Measurements from ENCODE around the gene ERICH4.

The ERICH4 gene

GRCh38 chr19:41445575-41445974 is 2.6 kb downstream of the ERICH4 start:
- H3K27ac ChIP-seq (ENCODE audit: low read depth, low read length, poor library complexity, severe bottlenecking) = no peak overlapping the region
- no peak overlapping the region for H2AFZ ChIP-seq (ENCODE audit: low read length)
- no peak overlapping the region for H3K9ac ChIP-seq (ENCODE audit: low read length)
- no peaks in the 10 kb centered on the region for H3K9me3 ChIP-seq (ENCODE audit: low read length)
- H3K9me2 ChIP-seq (ENCODE audit: low read depth, low read length) = no peaks in the 10 kb centered on the region
- H3K4me1 ChIP-seq (ENCODE audit: insufficient read depth, low read length, severe bottlenecking) = peaks cover 4% of the 10 kb centered on the region
- H4K20me1 ChIP-seq (ENCODE audit: insufficient read depth, low read length) = no peaks in the 10 kb centered on the region
- H3K79me2 ChIP-seq (ENCODE audit: insufficient read depth, low read length) = no peaks in the 10 kb centered on the region
- peaks cover 3% of the 10 kb centered on the region; the same call in 1 of the 2 replicates for H3K27me3 ChIP-seq (ENCODE audit: insufficient read depth, low read length)
- no peaks in the 10 kb centered on the region for H3F3A ChIP-seq (ENCODE audit: insufficient read depth, low read length)
- no peak for TF ChIP-seq CTCF (IDR thresholded peaks at IDR 0.05; ENCODE audit: low read length)
- no peak for TF ChIP-seq EZH2 (IDR thresholded peaks at IDR 0.05; ENCODE audit: borderline replicate concordance, low read length)
- no peaks in the 10 kb centered on the region for H3K36me3 ChIP-seq (ENCODE audit: insufficient read depth, low read length)
- no peak overlapping the region for H3K4me3 ChIP-seq (ENCODE audit: low read depth, low read length, poor library complexity, severe bottlenecking)
- H3K4me2 ChIP-seq (ENCODE audit: low read length) = no peak overlapping the region

- Histone ChIP-seq H3K9me3 (ENCODE audit: low read length) (no peaks in the 10 kb centered on the region), H3F3A (ENCODE audit: insufficient read depth, low read length) (no peaks in the 10 kb centered on the region), H4K20me1 (ENCODE audit: insufficient read depth, low read length) (no peaks in the 10 kb centered on the region), H3K36me3 (ENCODE audit: insufficient read depth, low read length) (no peaks in the 10 kb centered on the region), H2AFZ (ENCODE audit: low read length) (no peak overlapping the region), H3K4me1 (ENCODE audit: insufficient read depth, low read length, severe bottlenecking) (peaks cover 4% of the 10 kb centered on the region), H3K9ac (ENCODE audit: low read length) (no peak overlapping the region), H3K27me3 (ENCODE audit: insufficient read depth, low read length) (peaks cover 3% of the 10 kb centered on the region; the same call in 1 of the 2 replicates), H3K27ac (ENCODE audit: low read depth, low read length, poor library complexity, severe bottlenecking) (no peak overlapping the region), H3K4me3 (ENCODE audit: low read depth, low read length, poor library complexity, severe bottlenecking) (no peak overlapping the region), H3K9me2 (ENCODE audit: low read depth, low read length) (no peaks in the 10 kb centered on the region), H3K79me2 (ENCODE audit: insufficient read depth, low read length) (no peaks in the 10 kb centered on the region), H3K4me2 (ENCODE audit: low read length) (no peak overlapping the region)
- no peak for TF ChIP-seq EZH2 (IDR thresholded peaks at IDR 0.05; ENCODE audit: borderline replicate concordance, low read length)
- no peak for TF ChIP-seq CTCF (IDR thresholded peaks at IDR 0.05; ENCODE audit: low read length)
Observed at GRCh38 chr19:41447732-41448332, 4.9 kb downstream of the ERICH4 start.

GRCh38 chr19:41449079-41449864 is 6.3 kb downstream of the ERICH4 start:
- no peaks in the 10 kb centered on the region for H3K9me3 ChIP-seq (ENCODE audit: low read length)
- peaks cover 4% of the 10 kb centered on the region for H3K4me1 ChIP-seq (ENCODE audit: insufficient read depth, low read length, severe bottlenecking)
- no peaks in the 10 kb centered on the region for H3K9me2 ChIP-seq (ENCODE audit: low read depth, low read length)
- no peak overlapping the region for H3K27ac ChIP-seq (ENCODE audit: low read depth, low read length, poor library complexity, severe bottlenecking)
- peaks cover 3% of the 10 kb centered on the region; the same call in 1 of the 2 replicates for H3K27me3 ChIP-seq (ENCODE audit: insufficient read depth, low read length)
- H3F3A ChIP-seq (ENCODE audit: insufficient read depth, low read length) = no peaks in the 10 kb centered on the region
- no peak overlapping the region for H3K9ac ChIP-seq (ENCODE audit: low read length)
- H3K4me2 ChIP-seq (ENCODE audit: low read length) = peak overlapping the region; percentile 43; the same call in 1 of the 2 replicates
- H3K4me3 ChIP-seq (ENCODE audit: low read depth, low read length, poor library complexity, severe bottlenecking) = no peak overlapping the region
- H3K36me3 ChIP-seq (ENCODE audit: insufficient read depth, low read length) = no peaks in the 10 kb centered on the region
- no peak overlapping the region for H2AFZ ChIP-seq (ENCODE audit: low read length)
- no peaks in the 10 kb centered on the region for H4K20me1 ChIP-seq (ENCODE audit: insufficient read depth, low read length)
- no peaks in the 10 kb centered on the region for H3K79me2 ChIP-seq (ENCODE audit: insufficient read depth, low read length)
- TF ChIP-seq EZH2 (IDR thresholded peaks at IDR 0.05; ENCODE audit: borderline replicate concordance, low read length) (no peak), CTCF (IDR thresholded peaks at IDR 0.05; ENCODE audit: low read length) (peak; percentile 97)
